Heart left ventricle (tissue), 13 donors: ENCODE results near the gene INHA.

Experiments
- POLR2A ChIP-seq, 2 donors: fragments of 450-650 bp; IDR thresholded peaks; one replicate each; pipeline ENCODE4 v1.6.1; 2017; ENCODE audit warnings: antibody characterized with exemption in 2 of 2, mild to moderate bottlenecking in 2 of 2, moderate library complexity in 2 of 2
- TF ChIP-seq, protein P1 (sequence below), 12 donors: fragments of 200-600 bp; sonication (generic) in 4 of 12; IDR thresholded peaks; one replicate each; pipeline versions ENCODE4 v1.5.0 to v1.8.0; 2018 to 2022; ENCODE audit warnings: antibody characterized with exemption in 12 of 12, mild to moderate bottlenecking in 5 of 12
- donor health status: ischemic (EF 13 %, LVEDD 7.1; RV severe dilation, severe dysfunction).
- donor health status: DM: no; HTN: yes; CAD: no.
- donor health status: DM: no; HTN: no; CAD: no.
- donor health status: ischemic (EF 25% LVEDD 6.9; RV normal size, moderate dysfunction).
- donor health status: ischemic (EF 25% LVEDD 5.7; RV mildly dilated, moderate dysfunction).
- donor health status: ischemic (EF 35%, LVEDD 5.7; RV mildly dilated, moderate dysfunction).
- donor health status: nonischemic (EF 11% LVEDD 7.7; RV severe dilation, severe dysfunction).
- donor health status: DM: yes; HTN: yes; CAD: no.
- donor health status: PGD.
- donor health status: ischemic (EF 29% LVEDD 5.4; RV normal size, mild dysfunction).
- donor health status: nonischemic (EF 23%, LVEDD 6.1; RV moderate dilation, normal function).

DNA sequence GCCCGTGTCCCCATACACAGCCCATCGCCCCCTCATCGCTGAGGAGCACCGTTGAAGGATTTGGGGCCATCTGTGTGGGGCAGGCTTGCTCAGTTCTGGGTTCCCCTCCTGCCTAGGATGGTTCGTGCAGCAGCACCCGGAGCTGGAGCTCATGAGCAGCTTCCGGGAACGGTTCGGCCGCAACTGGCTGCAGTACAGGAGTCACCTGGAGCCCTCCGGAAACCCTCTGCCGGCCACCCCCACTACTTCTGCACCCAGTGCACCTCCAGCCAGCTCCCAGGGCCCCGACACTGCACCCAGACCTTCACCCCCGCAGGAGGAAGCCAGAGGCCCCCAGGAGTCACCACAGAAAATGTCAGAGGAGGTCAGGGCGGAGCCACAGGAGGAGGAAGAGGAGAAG, 35.8 kb downstream of the INHA start:
- TF ChIP-seq, protein P1, sequence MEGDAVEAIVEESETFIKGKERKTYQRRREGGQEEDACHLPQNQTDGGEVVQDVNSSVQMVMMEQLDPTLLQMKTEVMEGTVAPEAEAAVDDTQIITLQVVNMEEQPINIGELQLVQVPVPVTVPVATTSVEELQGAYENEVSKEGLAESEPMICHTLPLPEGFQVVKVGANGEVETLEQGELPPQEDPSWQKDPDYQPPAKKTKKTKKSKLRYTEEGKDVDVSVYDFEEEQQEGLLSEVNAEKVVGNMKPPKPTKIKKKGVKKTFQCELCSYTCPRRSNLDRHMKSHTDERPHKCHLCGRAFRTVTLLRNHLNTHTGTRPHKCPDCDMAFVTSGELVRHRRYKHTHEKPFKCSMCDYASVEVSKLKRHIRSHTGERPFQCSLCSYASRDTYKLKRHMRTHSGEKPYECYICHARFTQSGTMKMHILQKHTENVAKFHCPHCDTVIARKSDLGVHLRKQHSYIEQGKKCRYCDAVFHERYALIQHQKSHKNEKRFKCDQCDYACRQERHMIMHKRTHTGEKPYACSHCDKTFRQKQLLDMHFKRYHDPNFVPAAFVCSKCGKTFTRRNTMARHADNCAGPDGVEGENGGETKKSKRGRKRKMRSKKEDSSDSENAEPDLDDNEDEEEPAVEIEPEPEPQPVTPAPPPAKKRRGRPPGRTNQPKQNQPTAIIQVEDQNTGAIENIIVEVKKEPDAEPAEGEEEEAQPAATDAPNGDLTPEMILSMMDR (IDR thresholded peaks at IDR 0.05): no peak
- no peak for TF ChIP-seq POLR2A (IDR thresholded peaks at IDR 0.05)
